Naive B cell (primary cell): Measurements from ENCODE around the gene RBM19. TPM values are rescaled to one million over a fixed set of nuclear protein-coding genes. Genes with fewer than 3 reads are reported as not detected.
A peak's percentile ranks its signal among the peaks of the same experiment; 100 is the strongest.

Source experiments
- ATAC-seq, 2 donors: fragments of 150-1000 bp; cut with Tn5 transposase; 2 replicates each; pipeline ENCODE4 v1.10.0; 2021; ENCODE audit warnings: low read depth in 2 of 2, mild to moderate bottlenecking in 2 of 2, moderate library complexity in 2 of 2
- DNase-seq: peaks from one replicate; pipeline ENCODE4 v3.0.0; 2022
- H3K27ac Mint-ChIP-seq, 6 donors: one replicate each; pipeline ENCODE4 v1.8.0; 2020 to 2022; ENCODE audit warnings: mild to moderate bottlenecking in 6 of 6, mixed read lengths in 6 of 6, moderate library complexity in 5 of 6, inconsistent platforms in 2 of 6
- H3K27me3 Mint-ChIP-seq, 3 donors: one replicate each; pipeline ENCODE4 v1.8.0; 2021 to 2022; ENCODE audit warnings: mixed read lengths in 3 of 3, mild to moderate bottlenecking in 1 of 3
- H3K36me3 Mint-ChIP-seq, 2 donors: one replicate each; pipeline ENCODE4 v1.8.0; 2020 to 2022; ENCODE audit warnings: mixed read lengths in 2 of 2, inconsistent platforms in 1 of 2, mild to moderate bottlenecking in 1 of 2
- H3K4me1 Mint-ChIP-seq, 3 donors: one replicate each; pipeline ENCODE4 v1.8.0; 2020 to 2022; ENCODE audit warnings: mixed read lengths in 3 of 3, inconsistent platforms in 1 of 3, mild to moderate bottlenecking in 1 of 3, moderate library complexity in 1 of 3
- H3K4me3 Mint-ChIP-seq, 8 donors: one replicate each; pipeline ENCODE4 v1.8.0; 2020 to 2022; ENCODE audit warnings: mild to moderate bottlenecking in 8 of 8, mixed read lengths in 8 of 8, moderate library complexity in 8 of 8, inconsistent platforms in 2 of 8
- H3K9me3 Mint-ChIP-seq, 7 donors: one replicate each; pipeline ENCODE4 v1.8.0; 2020 to 2022; ENCODE audit warnings: mixed read lengths in 7 of 7, mild to moderate bottlenecking in 5 of 7, inconsistent platforms in 2 of 7, moderate library complexity in 1 of 7
- polyA plus RNA-seq, 6 donors: library from polyadenylated mRNA; unstranded; fragments of 300-500 nt; fragmentation: Illumina TruSeq; gene quantifications; one replicate each; pipeline ENCODE4 v1.2.3, GENCODE V29; 2021; ENCODE audit warnings: low read depth in 6 of 6

RBM19 gene
- polyA plus RNA-seq, 6 donors from 2014 or later = 5.6 to 18.9 (median 10.5) TPM

GRCh38 chr12:113940357-113941207, 25.5 kb downstream of the RBM19 start:
- H3K27ac Mint-ChIP-seq = no peak overlapping the region
- no peaks in the 10 kb centered on the region for H3K4me1 Mint-ChIP-seq
- H3K36me3 Mint-ChIP-seq = peaks cover 39 to 55% of the 10 kb centered on the region in 2 donors
- H3K27me3 Mint-ChIP-seq = no peaks in the 10 kb centered on the region
- ATAC-seq (no peak), DNase-seq (no peak)
- peaks cover 0 to 2% (median 0%) of the 10 kb centered on the region in 7 donors for H3K9me3 Mint-ChIP-seq
- H3K4me3 Mint-ChIP-seq = no peak overlapping the region

- Mint-ChIP-seq H3K9me3 (peaks cover 0 to 2% (median 0%) of the 10 kb centered on the region in 7 donors), H3K4me1 (no peaks in the 10 kb centered on the region), H3K36me3 (peaks cover 37 to 55% of the 10 kb centered on the region in 2 donors), H3K27ac (peak overlapping the region in 2 of 6 donors; percentile 24 to 60), H3K4me3 (no peak overlapping the region), H3K27me3 (no peaks in the 10 kb centered on the region)
- no peak for ATAC-seq
- no peak for DNase-seq
These were observed 26.3 kb downstream of the RBM19 start for GRCh38 chr12:113939867-113940266.

GRCh38 chr12:113938471-113938870, 27.7 kb downstream of the RBM19 start:
- H3K4me3 Mint-ChIP-seq = no peak overlapping the region
- peak overlapping the region in 1 of 6 donors; percentile 30 for H3K27ac Mint-ChIP-seq
- DNase-seq (no peak), ATAC-seq (no peak)
- H3K4me1 Mint-ChIP-seq = no peaks in the 10 kb centered on the region
- no peaks in the 10 kb centered on the region for H3K27me3 Mint-ChIP-seq
- H3K9me3 Mint-ChIP-seq = peaks cover 0 to 2% (median 0%) of the 10 kb centered on the region in 7 donors
- H3K36me3 Mint-ChIP-seq = peaks cover 36 to 62% of the 10 kb centered on the region in 2 donors

GRCh38 chr12:113936460-113936859, 29.7 kb downstream of the RBM19 start:
- Mint-ChIP-seq H3K4me1 (peaks cover 0 to 11% (median under 1%) of the 10 kb centered on the region in 3 donors), H3K36me3 (peaks cover 26 to 58% of the 10 kb centered on the region in 2 donors), H3K4me3 (no peak overlapping the region), H3K27me3 (no peaks in the 10 kb centered on the region), H3K9me3 (peaks cover 0 to 5% (median 0%) of the 10 kb centered on the region in 7 donors), H3K27ac (peak overlapping the region in 1 of 6 donors; percentile 29)
- ATAC-seq (no peak), DNase-seq (no peak)

GRCh38 chr12:113935459-113935858, 30.7 kb downstream of the RBM19 start:
- H3K27ac Mint-ChIP-seq = peak overlapping the region in 1 of 6 donors; percentile 38
- ATAC-seq = no peak
- H3K4me1 Mint-ChIP-seq = peaks cover 0 to 11% (median 2%) of the 10 kb centered on the region in 3 donors
- DNase-seq = no peak
- H3K9me3 Mint-ChIP-seq = peaks cover 0 to 5% (median 0%) of the 10 kb centered on the region in 7 donors
- H3K36me3 Mint-ChIP-seq = peaks cover 23 to 52% of the 10 kb centered on the region in 2 donors
- no peak overlapping the region for H3K4me3 Mint-ChIP-seq
- no peaks in the 10 kb centered on the region for H3K27me3 Mint-ChIP-seq

DNA sequence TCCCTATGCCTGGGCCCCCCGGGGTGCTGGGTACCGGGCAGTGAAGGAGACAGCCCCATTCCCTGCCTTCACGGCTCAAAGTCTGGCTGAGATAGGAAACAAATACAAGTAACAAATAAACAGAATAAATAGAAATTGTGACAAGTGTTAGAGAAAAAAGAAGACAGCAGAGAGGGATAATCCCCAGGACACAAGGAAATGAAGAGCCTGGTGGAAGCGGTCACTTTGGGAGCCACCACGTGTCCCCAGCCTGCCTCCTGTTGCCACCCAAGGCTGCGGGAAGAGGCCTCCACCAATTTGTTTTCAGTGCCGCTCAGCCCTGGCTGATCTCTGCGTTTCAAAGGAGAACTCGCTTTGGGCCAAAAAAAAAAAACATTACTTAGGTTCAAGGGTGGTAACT, 31.2 kb downstream of the RBM19 start:
- Mint-ChIP-seq H3K27me3 (no peaks in the 10 kb centered on the region), H3K4me3 (no peak overlapping the region), H3K27ac (peak overlapping the region in 1 of 6 donors; percentile 32), H3K36me3 (peaks cover 23 to 49% of the 10 kb centered on the region in 2 donors), H3K9me3 (peaks cover 0 to 5% (median 0%) of the 10 kb centered on the region in 7 donors), H3K4me1 (peaks cover 0 to 11% (median 2%) of the 10 kb centered on the region in 3 donors)
- no peak for ATAC-seq
- no peak for DNase-seq

- no peak for ATAC-seq
- Mint-ChIP-seq H3K36me3 (peaks cover 29 to 47% of the 10 kb centered on the region in 2 donors), H3K4me1 (peaks cover 0 to 11% (median 2%) of the 10 kb centered on the region in 3 donors), H3K4me3 (no peak overlapping the region), H3K27ac (no peak overlapping the region), H3K27me3 (no peaks in the 10 kb centered on the region), H3K9me3 (peaks cover 0 to 5% (median 0%) of the 10 kb centered on the region in 7 donors)
- no peak for DNase-seq
These were observed 31.9 kb downstream of the RBM19 start for GRCh38 chr12:113934060-113934814.

- ATAC-seq (no peak), DNase-seq (no peak)
- Mint-ChIP-seq H3K9me3 (peaks cover 0 to 5% (median 0%) of the 10 kb centered on the region in 7 donors), H3K27ac (no peak overlapping the region), H3K4me1 (peaks cover 0 to 13% (median 2%) of the 10 kb centered on the region in 3 donors), H3K4me3 (peak overlapping the region in 1 of 8 donors; percentile 70), H3K27me3 (no peaks in the 10 kb centered on the region), H3K36me3 (peaks cover 26 to 45% of the 10 kb centered on the region in 2 donors)
These were observed 32.8 kb downstream of the RBM19 start for GRCh38 chr12:113933201-113933786.

GRCh38 chr12:113932381-113933196, 33.5 kb downstream of the RBM19 start:
- ATAC-seq = no peak
- Mint-ChIP-seq H3K27me3 (no peaks in the 10 kb centered on the region), H3K4me3 (peak overlapping the region in 1 of 8 donors; percentile 70), H3K36me3 (peaks cover 25 to 43% of the 10 kb centered on the region in 2 donors), H3K9me3 (peaks cover 0 to 5% (median 0%) of the 10 kb centered on the region in 7 donors), H3K27ac (peak overlapping the region in 3 of 6 donors; percentile 2 to 77 (median 23)), H3K4me1 (peaks cover 0 to 14% (median 2%) of the 10 kb centered on the region in 3 donors)
- DNase-seq = no peak

GRCh38 chr12:113931517-113931916, 34.6 kb downstream of the RBM19 start:
- peaks cover 0 to 14% (median 2%) of the 10 kb centered on the region in 3 donors for H3K4me1 Mint-ChIP-seq
- peaks cover 0 to 5% (median 0%) of the 10 kb centered on the region in 7 donors for H3K9me3 Mint-ChIP-seq
- H3K27me3 Mint-ChIP-seq = no peaks in the 10 kb centered on the region
- no peak overlapping the region for H3K4me3 Mint-ChIP-seq
- H3K27ac Mint-ChIP-seq = peak overlapping the region in 2 of 6 donors; percentile 69 to 90
- ATAC-seq (no peak), DNase-seq (no peak)
- H3K36me3 Mint-ChIP-seq = peaks cover 35 to 52% of the 10 kb centered on the region in 2 donors

GRCh38 chr12:113930249-113930648, 35.9 kb downstream of the RBM19 start:
- peaks cover 0 to 5% (median 0%) of the 10 kb centered on the region in 7 donors for H3K9me3 Mint-ChIP-seq
- ATAC-seq (no peak), DNase-seq (no peak)
- no peak overlapping the region for H3K4me3 Mint-ChIP-seq
- H3K4me1 Mint-ChIP-seq = peaks cover 0 to 14% (median 2%) of the 10 kb centered on the region in 3 donors
- no peaks in the 10 kb centered on the region for H3K27me3 Mint-ChIP-seq
- H3K36me3 Mint-ChIP-seq = peaks cover 44 to 58% of the 10 kb centered on the region in 2 donors
- peak overlapping the region in 1 of 6 donors; percentile 75 for H3K27ac Mint-ChIP-seq

- Mint-ChIP-seq H3K4me3 (no peak overlapping the region), H3K4me1 (peaks cover 0 to 14% (median 2%) of the 10 kb centered on the region in 3 donors), H3K36me3 (peaks cover 38 to 50% of the 10 kb centered on the region in 2 donors), H3K27ac (peak overlapping the region in 2 of 6 donors; percentile 10 to 16), H3K9me3 (peaks cover 0 to 5% (median 0%) of the 10 kb centered on the region in 7 donors), H3K27me3 (no peaks in the 10 kb centered on the region)
- ATAC-seq = no peak
- DNase-seq = no peak
These were observed 36.7 kb downstream of the RBM19 start for GRCh38 chr12:113929312-113929989.
